Endometrial microvascular endothelial cells (primary cell): ENCODE results near the gene CACNA2D3. TPM values are rescaled to one million over a fixed set of nuclear protein-coding genes. Genes with fewer than 3 reads are reported as not detected.

Experiments used
- in situ Hi-C: cut with HindIII; loops from 2 replicates; pipeline ENCODE4 v1.10.0; 2017; ENCODE audit warnings: low sequenced_read_pairs, low pct_unique_long_range_greater_than_20kb; ENCODE audit errors: inconsistent ontology term
- total RNA-seq: library from RNA; depleted of rRNA; stranded (reverse); fragments of >200 nt; gene quantifications from one replicate; pipeline ENCODE4 v1.2.3, GENCODE V29; 2015; ENCODE audit errors: inconsistent ontology term

The CACNA2D3 gene
- total RNA-seq, 1 donor from 2014 or later, result not detected

DNA sequence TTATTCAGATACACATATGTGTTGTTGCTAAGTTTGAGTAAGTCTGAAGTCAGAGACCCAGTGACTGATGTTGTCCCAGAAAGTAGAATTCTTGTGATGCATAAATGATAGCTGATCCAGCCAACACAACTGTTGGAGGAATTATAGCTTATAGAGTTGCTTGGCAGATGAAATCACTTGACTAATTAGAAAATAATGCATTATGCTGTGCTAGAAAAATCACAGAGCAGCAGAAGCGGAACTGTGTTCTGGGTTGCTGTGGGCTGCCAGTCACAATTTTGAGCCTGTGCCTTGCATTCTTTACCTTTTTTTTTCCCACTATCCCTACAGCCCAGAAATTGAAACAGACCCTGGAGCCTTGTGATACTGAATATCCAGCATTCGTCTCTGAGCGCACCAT, 895.5 kb downstream of the CACNA2D3 start:
- in situ Hi-C loops, result no loop called here

DNA sequence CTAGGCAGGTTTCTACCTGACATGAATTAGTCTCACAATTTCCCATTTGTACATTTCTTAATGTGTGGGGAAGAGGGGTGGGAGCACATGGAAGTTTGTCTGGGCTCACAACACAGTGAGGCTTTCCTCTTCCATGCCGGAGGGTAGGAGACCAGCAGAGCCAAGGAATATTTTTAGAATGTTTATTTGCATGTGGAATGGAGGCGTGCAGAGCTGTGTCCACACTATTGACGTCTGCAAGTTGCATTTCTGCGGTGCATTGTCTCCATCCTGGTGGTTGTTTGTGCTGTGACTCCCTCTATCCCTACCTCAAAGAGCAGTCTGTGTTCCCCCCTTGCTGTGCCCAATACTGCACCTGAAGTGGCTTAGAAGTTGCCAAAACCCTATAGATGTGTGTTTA, 908.6 kb downstream of the CACNA2D3 start:
- in situ Hi-C loops, result no loop called here

DNA sequence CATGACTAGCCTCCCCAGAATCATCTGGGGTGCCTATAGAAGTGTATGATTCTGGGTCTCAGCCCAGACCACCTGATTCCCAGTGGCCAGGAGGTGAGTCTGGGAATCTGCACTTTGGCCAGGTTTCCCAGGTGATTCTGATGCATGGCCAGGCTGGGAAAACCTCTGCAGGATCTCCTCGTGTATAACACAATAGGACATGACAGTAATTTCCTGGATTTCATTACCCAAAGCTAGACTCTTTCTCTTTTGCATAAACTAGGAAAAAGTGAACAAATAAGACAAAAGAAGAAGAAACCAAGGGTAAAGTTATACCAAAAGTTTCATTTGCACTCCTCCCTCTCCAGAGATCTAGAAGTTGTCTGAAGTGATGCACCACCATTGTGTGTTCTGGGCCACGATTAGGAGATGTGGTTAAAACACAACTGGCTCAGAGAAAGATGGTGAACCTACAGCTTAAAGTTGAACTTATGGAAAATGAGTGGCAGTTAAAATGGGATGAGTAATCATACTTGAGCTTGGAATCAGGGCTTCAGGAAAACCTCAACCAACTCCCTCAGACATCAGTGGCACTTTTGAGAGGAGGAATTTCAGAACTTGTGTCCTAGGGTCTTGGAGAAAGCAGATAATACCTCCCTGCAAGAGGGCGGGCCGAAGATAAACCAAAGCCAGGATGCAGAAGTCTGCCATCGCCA, 914.7 kb downstream of the CACNA2D3 start:
- in situ Hi-C loops, result no loop called here

DNA sequence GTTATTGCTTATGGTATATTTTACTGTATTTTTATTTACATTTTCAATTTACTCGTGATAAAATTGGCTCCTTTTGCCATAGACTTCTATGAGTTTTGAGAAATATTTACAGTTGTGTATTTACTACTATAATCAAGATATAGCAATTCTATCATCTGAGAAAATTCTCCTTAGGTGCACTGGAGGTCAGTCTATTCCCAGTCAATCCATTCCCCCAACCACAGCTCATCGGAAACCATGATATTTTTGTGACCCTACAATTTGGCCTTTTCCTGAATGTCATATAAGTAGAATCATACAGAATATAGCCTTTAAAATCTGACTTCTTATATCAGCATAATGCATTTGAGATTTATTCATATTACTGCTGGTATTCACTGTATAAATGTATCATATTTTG, 920.2 kb downstream of the CACNA2D3 start:
- in situ Hi-C loops, result no loop called here

DNA sequence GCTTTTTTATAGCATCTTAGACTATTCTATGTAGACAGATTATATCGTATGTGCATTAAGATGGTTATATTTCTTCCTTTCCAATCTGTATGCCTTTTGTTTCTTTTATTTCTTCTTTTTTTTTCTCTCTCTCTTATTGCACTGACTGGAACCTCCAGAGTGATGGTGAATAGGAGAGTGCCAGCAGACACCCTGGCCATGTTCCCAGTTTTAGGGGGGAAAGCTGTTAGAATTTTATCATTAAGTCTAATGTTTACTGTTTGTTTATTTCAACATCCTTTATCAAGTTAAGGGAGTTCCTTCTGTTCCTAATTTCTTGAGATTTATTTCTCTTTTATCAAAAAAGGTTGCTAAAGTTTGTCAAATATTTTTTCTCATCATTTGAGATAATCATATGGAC, 922.1 kb downstream of the CACNA2D3 start:
- in situ Hi-C loops, result no loop called here

DNA sequence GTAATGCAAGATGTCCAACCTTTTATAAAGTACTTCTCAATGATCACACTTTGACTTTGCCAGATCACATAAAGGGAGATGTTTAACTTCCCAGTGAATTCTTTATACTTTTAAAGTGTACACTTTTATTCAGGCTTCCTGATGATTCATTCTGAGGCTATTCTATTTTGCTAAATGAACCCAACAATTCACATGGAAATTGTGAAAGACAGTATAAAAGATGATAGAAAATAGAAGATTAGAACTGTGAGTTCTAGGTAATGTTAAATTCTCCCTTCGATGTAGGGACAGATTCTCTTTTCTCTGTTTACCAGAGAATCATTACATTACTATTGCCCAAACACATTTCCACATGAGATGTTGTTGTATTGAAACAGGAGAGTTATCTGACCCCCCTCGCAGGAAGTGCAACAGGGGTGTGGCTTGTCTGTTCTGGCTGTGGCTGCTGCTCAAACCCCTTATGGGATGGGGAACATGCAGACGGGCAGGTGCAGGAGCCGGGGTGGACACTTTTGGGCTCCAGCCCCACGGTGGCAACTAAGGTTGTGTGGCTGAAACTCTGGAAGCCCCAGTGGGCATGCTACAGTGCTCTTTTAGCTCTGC, 936.8 kb downstream of the CACNA2D3 start:
- in situ Hi-C loops, result no loop called here

DNA sequence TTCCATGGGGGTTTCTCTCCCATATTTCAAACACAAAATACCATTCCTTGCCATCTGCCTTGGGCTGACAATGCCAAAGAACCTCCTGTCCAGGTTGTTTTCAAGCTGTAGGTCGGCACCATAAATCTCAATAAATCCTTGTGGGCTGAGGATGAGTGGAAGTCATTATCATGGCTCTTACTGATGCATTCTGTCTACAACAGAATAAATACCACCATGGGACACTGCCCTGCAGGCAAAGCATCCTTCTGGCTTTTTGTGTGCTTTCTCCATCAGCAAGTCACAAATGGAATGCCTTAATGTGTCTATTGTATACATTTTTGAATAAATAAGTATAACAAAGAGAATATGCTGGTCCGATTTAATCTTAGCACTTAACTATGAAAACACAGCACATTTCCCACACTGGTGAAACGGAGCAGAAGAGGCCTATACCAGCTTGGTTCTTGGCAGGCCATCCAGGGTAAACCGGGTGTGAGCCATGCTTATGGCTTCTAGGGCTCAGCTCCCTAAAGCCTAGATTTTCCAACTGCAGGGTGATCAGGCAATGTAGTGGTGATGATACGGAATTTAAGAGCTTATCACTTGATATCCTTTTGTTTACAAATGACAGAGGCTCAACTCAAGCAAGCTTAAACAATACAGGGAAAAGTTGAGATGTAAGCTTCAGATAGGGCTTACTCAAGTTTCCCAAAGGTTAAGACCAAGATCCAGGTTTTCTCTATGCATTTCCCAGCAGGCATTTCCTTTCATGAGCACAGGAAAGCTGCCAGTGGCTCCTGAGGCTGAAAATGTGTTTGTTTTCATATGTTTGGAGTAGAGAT, 938.8 kb downstream of the CACNA2D3 start:
- in situ Hi-C loops, result no loop called here

DNA sequence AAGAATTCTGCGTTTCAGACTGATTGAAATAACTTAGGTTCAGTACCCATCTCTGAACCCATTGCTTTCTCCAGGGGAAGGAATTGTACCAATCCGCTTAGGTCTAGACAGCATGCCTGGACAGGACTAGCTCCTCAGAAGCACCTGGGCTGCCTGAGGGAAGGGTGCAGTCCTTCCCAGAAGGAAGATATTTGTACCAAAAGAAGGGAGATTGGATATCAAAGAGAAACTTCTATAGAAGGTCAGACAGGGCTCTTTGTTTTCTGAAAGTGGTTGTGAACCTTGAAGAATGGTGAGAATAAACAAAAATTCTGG, 939.3 kb downstream of the CACNA2D3 start:
- in situ Hi-C loops, result no loop called here

DNA sequence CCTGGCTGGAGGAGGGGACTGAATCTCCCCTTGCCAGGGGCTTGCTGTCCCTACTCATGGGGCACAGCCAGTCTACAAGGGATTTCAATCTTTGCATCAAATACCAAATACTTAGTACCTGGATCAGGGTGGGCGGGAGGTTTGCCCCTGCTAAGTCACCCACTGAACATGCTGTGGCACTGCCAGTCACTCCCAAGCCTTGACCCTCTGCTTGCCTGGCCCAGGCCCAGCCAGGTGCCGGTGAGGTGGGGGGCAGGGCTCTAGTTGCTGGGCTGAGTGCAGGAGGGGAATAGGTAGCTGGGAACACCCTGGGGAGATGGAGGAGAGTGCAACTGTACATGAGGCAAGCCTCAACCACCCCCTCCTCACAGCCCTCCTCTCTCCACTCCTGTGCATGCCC, 941.8 kb downstream of the CACNA2D3 start:
- in situ Hi-C loops, result no loop called here

DNA sequence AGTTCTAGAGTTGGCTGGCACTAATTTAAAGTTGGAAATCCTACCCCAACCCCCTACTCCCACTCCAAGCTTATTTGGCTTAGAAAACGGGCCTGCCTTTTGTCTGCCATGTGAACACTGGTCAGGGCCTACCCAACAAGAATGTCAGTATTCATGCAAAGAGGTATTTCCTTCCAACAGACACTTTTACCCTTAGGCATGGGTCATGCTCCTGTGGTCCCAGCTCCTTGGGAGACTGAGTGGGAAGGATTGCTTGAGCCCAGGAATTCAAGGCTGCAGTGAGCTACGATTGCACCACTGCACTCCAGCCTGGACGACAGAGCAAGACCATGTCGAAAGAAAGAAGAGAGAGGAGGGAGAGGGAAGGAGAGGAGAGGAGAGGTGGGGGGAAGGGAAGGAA, 943.0 kb downstream of the CACNA2D3 start:
- in situ Hi-C loops, result no loop called here

DNA sequence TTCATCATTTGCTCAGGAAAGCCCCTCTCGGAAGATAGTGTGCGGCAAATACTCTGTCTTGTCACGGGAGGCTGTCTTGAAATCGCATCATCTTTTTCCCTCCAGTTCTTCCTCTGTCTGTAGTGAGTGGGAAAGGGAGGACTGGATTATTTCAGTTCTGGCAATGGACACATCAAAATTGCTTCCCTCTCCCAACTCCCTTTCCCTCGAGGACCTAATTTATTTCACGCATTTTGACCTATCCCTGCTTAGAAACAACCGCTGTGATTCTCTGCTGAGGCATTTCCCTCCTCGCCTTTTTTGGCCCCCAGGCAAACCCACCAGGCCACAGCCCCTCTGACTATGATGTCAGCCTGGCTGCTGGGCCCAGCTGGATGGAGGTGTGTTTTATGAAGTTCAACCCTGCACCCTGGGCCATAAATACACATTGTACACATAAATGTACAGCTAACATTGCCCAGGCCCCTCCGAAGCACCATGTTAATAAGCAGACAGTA, 944.2 kb downstream of the CACNA2D3 start:
- in situ Hi-C loops, result no loop called here

DNA sequence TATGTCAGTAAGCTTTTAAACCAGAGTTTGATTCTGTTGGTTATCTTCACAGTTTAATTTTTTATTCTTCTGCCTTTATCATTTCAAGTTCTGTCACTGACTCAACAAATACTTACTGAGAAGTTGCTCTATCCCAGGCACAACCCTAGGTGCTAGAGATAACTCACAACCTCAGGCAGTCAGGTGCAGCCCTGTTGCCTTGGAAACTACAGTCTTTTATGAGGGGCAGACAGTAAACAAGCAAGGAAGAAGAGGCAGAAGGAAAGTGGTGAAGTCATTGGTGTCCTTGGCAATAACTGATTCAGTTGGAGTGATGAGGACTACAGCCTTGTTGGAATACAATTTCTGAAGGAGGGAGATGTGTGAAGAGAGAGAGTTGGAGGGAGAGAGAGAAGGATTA, 947.6 kb downstream of the CACNA2D3 start:
- in situ Hi-C loops, result no loop called here

DNA sequence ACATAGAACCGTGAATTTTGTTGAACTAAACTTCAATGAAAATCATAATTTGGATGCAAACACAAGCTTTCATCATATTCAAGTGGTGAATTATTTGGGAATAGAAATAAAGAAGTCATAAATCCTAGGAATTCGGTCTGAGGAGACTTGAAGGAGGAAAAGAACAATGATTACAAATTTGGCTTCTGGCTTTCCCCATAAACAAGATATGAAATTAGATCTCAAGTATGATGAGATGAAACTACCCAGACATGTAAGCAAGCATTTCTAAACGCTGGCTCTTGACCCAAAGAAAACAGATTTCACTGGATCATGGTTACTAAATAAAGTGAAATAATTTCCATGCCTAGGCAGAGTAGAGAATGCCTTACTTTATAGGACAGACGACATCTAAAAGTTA, 952.4 kb downstream of the CACNA2D3 start:
- in situ Hi-C loops, result no loop called here

DNA sequence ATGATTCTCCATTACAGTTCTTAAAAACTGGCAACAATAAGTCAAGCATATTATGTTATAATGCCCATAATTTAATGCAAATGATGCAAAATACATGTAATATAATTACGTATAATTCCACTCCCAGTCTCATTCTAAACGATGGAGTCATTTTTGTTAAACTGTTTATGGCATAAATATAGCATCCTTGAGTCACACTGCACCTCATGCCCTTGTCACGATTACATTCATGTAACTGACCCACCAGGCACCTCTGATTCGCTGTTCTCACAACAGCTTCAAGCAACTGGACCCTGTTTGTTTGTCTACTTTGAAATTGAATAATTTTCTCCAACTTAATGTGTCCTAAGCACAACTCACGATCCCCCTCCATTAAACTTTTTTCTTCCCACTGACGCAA, 953.5 kb downstream of the CACNA2D3 start:
- in situ Hi-C loops, result no loop called here

DNA sequence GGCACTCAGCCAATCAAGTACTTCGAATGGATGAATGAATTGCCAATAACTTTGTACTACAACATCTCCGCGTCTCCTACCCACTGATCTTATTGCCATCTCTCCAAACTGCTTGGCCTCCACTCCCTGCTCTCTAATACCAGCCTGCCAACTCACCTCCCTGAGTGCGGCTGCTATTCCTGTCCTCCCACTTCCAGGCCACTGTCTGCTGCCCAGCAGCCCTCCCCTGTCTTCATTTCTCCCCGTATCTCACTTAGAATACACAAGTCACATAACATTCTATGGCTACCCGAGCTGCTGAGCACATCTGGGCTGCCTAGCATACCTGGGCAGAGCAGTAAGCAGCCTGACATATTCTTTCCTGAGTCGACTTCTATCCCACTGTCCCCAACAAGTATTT, 955.4 kb downstream of the CACNA2D3 start:
- in situ Hi-C loops, result no loop called here

DNA sequence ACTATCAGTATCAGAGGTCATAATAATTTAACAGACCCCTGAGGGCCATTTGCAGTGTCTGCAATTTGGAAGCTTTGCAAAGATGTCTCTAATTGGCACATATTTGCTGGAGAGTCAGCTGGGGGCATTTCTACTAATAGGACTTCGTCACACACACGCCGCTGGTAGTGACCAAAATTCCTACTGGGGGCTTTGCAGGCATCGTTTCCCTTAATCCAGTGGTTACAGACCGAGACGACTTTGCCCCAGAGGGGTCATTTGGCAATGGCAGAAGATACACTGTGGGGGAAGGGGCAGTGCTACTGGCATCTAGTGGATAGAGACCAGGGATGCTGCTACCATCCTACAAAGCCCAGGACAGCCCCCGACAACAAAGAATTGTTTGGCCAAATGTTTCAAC, 956.5 kb downstream of the CACNA2D3 start:
- in situ Hi-C loops, result no loop called here

DNA sequence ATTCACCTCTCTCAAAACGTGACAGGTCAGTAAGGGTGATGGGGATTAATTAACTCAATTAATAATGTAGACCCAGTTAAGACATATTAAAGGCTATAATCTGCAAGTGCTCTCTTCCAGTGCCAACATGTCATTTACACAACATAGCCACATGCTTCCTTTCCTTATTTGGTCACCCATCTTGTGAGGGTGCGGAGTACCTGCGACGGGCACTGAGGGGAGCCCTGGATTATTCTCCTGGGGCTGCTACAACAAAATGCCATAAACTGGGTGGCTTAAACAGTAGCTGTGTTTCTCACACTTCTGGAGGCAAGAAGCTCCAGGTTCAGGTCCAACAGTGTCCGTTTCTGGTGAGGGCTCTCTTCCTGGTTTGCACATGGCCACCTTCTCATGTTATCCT, 962.9 kb downstream of the CACNA2D3 start:
- in situ Hi-C loops, result no loop called here

DNA sequence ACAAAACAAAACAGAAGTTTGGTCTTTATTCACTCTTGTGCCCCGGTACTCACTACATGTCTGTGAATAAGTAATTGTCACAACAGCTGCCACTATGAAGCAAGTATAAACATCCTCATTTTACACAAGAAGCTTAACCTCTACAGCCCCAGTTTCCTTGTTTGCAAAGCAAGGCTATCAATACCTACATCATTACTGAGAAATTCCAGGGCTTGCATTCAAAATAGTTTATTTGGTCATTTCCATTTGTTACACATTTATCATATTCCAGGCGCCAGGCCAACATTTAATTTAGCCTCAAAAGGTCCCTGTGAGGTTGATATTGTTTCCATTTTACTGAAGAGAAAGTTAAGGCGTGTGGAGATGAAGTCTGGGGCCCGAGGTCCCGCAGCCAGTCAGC, 966.9 kb downstream of the CACNA2D3 start:
- in situ Hi-C loops, result no loop called here

DNA sequence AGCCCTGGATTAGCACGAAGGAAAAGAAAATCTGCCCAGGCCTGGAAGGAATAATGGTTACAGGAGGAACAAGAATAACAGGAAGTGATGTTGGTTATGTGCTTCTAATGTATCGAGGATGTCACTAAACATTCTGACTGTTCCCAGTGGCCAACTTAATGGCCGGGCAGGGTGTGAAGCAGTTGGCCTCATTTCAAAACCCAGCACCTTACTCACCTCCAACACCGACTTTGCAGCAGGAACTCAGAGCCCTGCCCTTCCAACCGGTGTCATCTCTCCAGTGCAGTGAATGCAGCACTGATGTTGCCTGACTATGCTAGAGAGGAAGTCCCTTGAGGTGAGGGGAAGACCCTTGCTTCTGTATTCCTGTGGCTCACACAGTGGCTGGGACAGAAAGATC, 967.9 kb downstream of the CACNA2D3 start:
- in situ Hi-C loops, result no loop called here

DNA sequence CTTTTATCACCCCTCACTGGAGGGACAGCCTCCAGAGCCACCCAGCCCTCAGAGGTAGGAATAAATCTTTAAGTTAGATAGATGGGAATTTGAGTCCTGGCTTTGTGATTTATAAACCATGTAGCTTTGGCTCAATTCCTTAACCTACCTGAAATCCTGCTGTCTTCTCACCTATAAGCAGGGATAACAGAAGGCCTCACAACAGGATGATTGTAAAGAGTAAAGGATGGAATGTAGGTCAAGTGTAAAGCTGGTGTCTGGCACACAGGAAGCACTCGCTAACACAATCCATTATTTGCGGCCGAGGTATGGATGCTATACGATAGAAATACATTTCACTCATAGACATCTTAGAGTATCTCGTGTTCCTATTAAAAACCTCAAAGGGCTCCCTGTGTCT, 968.4 kb downstream of the CACNA2D3 start:
- in situ Hi-C loops, result no loop called here
